Measurements from ENCODE around the gene CCSER1.
"Not testable (repeated sequence)": the region's sequence is repeated elsewhere in the genome, so short reads cannot be mapped to it uniquely, and the experiment has no call there.

Gene CCSER1

DNA sequence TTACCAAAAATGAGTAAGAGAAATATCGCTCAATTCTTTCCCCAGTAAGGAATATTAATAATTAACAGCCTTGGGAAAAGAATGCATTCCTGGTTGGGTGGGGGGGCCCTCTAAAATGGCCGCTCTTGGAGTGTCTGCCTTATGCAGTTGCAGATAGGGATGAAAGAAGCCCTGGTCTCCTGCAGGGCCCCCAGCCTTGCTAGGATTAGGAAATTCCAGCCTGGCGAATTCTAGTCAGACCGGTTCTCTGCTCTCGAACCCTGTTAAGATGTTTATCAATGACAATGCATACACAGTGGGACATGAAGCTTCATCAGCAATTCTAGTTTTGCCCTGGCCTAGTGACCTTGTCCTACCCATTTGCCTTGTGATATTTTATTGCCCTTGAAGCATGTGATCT, 1128.8 kb downstream of the CCSER1 start:
- Histone ChIP-seq H3K9me3 (replicated peaks in 1 of 11) (peaks cover 0 to 8% (median 0%) of the 10 kb centered on the region in 11 experiments; a peak in 2 of 22 replicates), H3K4me2 (no peak overlapping the region), H3K4me1 (no peaks in the 10 kb centered on the region), H3K36me3 (no peaks in the 10 kb centered on the region), H3K27ac (no peak overlapping the region), H3K27me3 (no peaks in the 10 kb centered on the region), H3K9ac (no peak overlapping the region), H3K4me3 (no peak overlapping the region), H4K20me1 (no peaks in the 10 kb centered on the region)
- TF ChIP-seq Cebpa-rat (IDR thresholded peaks at IDR 0.05), result no peak

GRCh38 chr4:91256751-91257150, 1129.6 kb downstream of the CCSER1 start:
- no peaks in the 10 kb centered on the region for H4K20me1 ChIP-seq

DNA sequence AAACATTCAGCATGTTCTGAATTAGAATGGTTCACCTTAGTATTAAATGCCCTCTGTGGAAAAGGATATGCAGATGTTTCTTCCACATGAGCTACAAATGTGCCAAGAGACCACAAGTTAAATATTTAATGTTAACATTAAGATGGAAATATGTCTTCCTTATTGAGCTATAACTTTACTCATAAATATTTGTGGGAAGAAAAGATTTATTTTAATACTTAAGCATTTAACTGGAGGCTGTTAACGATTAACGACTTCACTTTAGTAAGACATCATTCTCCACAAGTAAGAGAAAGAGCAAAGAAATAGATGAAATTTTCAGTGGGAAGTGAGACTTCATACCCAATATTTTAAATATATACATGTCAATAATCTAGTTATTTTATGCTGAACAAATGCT, 1130.5 kb downstream of the CCSER1 start:
- no peaks in the 10 kb centered on the region for H3K27me3 ChIP-seq
- TF ChIP-seq Cebpa-rat (IDR thresholded peaks at IDR 0.05), result no peak

More at GRCh38 chr4:91256751-91257150, 1129.6 kb downstream of the CCSER1 start:
- no peak for TF ChIP-seq Cebpa-rat (IDR thresholded peaks at IDR 0.05)
- Histone ChIP-seq H3K4me1 (no peaks in the 10 kb centered on the region), H3K9me3 (replicated peaks in 1 of 11) (peaks cover 0 to 8% (median 0%) of the 10 kb centered on the region in 11 experiments; a peak in 2 of 22 replicates), H3K9ac (no peak overlapping the region), H3K4me3 (no peak overlapping the region), H3K27me3 (no peaks in the 10 kb centered on the region), H3K36me3 (no peaks in the 10 kb centered on the region), H3K27ac (no peak overlapping the region), H3K4me2 (no peak overlapping the region)

DNA sequence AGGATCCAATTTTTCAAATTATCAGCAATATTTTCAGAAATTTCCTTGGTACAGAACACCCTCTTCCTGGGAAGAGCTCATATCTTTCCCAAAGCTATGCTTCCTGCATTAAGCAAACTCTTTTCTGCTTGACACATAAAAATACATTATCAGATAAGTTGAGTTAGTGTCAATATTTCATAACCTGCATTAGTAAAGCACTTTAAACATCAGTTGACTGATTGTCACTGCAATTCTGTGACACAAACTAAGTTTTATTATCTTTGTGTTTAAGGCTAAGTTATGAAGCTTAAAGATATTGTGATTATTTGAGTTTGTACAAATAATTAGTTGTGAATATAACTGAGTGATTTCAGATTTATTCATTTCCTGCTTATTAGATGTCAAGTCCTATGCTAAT, 1131.1 kb downstream of the CCSER1 start:
- Histone ChIP-seq H3K9me3 (replicated peaks in 1 of 11) (peaks cover 0 to 8% (median 0%) of the 10 kb centered on the region in 11 experiments; a peak in 2 of 22 replicates), H3K4me2 (no peak overlapping the region), H3K4me3 (no peak overlapping the region), H3K27ac (no peak overlapping the region), H4K20me1 (no peaks in the 10 kb centered on the region), H3K27me3 (no peaks in the 10 kb centered on the region), H3K4me1 (no peaks in the 10 kb centered on the region), H3K9ac (no peak overlapping the region), H3K36me3 (no peaks in the 10 kb centered on the region)
- no peak for TF ChIP-seq Cebpa-rat (IDR thresholded peaks at IDR 0.05)

More for the DNA sequence above, 1130.5 kb downstream of the CCSER1 start:
- Histone ChIP-seq H3K4me2 (no peak overlapping the region), H3K9ac (no peak overlapping the region), H3K36me3 (no peaks in the 10 kb centered on the region), H4K20me1 (no peaks in the 10 kb centered on the region), H3K4me3 (no peak overlapping the region), H3K27ac (no peak overlapping the region), H3K9me3 (replicated peaks in 1 of 11) (peaks cover 0 to 8% (median 0%) of the 10 kb centered on the region in 11 experiments; a peak in 2 of 22 replicates), H3K4me1 (no peaks in the 10 kb centered on the region)

GRCh38 chr4:91267543-91267942, 1140.3 kb downstream of the CCSER1 start:
- Histone ChIP-seq H3K4me3 (no peak overlapping the region), H3K4me2 (peak overlapping the region in 2 of 11 experiments; percentile 2 to 6; a peak in 1 of 22 replicates), H3K4me1 (peaks cover 0 to 10% (median 0%) of the 10 kb centered on the region in 10 experiments; a peak in 1 of 20 replicates), H3K27ac (no peak overlapping the region), H3K27me3 (no peaks in the 10 kb centered on the region), H3K36me3 (no peaks in the 10 kb centered on the region), H3K9ac (no peak overlapping the region), H3K9me3 (replicated peaks in 1 of 11) (no peaks in the 10 kb centered on the region), H4K20me1 (no peaks in the 10 kb centered on the region)
- no peak for TF ChIP-seq Cebpa-rat (IDR thresholded peaks at IDR 0.05)

- H3K9ac ChIP-seq; H3K9me3 ChIP-seq (replicated peaks in 1 of 11); H3K27ac ChIP-seq; H3K4me1 ChIP-seq; H3K27me3 ChIP-seq; H4K20me1 ChIP-seq; H3K4me3 ChIP-seq; H3K4me2 ChIP-seq; H3K36me3 ChIP-seq: not testable (repeated sequence)
Observed at GRCh38 chr4:91268481-91268880, 1141.3 kb downstream of the CCSER1 start.

DNA sequence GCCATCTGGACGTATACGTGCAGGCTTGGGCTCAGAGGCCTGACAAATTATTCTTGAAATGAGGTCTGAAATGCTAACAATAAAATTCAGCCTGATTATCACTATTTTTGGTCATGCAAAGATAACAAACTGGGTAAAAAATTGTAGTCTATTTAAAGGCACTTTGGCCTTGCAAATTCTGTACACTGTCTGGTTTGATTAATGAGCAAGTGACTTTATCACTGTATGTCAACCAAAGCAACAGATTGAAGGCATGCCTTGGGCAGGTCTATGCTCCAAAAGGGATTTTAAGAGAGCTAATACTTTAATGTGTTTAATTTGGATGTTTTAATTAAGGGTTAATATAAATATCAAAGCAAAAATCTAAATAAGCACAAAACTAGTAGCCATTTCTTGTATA, 1141.7 kb downstream of the CCSER1 start:
- no peak overlapping the region for H3K27ac ChIP-seq
- no peaks in the 10 kb centered on the region for H4K20me1 ChIP-seq

GRCh38 chr4:91279899-91280298, 1152.7 kb downstream of the CCSER1 start:
- no peaks in the 10 kb centered on the region for H3K9me3 ChIP-seq (replicated peaks in 1 of 11)
- H3K9ac ChIP-seq, result no peak overlapping the region
- no peaks in the 10 kb centered on the region for H3K36me3 ChIP-seq
- H4K20me1 ChIP-seq, result no peaks in the 10 kb centered on the region
- no peak overlapping the region for H3K4me3 ChIP-seq
- H3K27ac ChIP-seq, result no peak overlapping the region
- H3K4me1 ChIP-seq, result no peaks in the 10 kb centered on the region
- no peak for TF ChIP-seq Cebpa-rat (IDR thresholded peaks at IDR 0.05)
- H3K27me3 ChIP-seq, result no peaks in the 10 kb centered on the region
- no peak overlapping the region for H3K4me2 ChIP-seq

More for the DNA sequence above, 1141.7 kb downstream of the CCSER1 start:
- Histone ChIP-seq H3K4me2 (no peak overlapping the region), H3K4me1 (peaks cover 0 to 10% (median 0%) of the 10 kb centered on the region in 10 experiments; a peak in 1 of 20 replicates), H3K36me3 (no peaks in the 10 kb centered on the region), H3K9me3 (replicated peaks in 1 of 11) (peaks cover 0 to 9% (median 0%) of the 10 kb centered on the region in 11 experiments; a peak in 7 of 22 replicates), H3K27me3 (no peaks in the 10 kb centered on the region), H3K9ac (no peak overlapping the region), H3K4me3 (no peak overlapping the region)
- TF ChIP-seq Cebpa-rat (IDR thresholded peaks at IDR 0.05), result no peak

DNA sequence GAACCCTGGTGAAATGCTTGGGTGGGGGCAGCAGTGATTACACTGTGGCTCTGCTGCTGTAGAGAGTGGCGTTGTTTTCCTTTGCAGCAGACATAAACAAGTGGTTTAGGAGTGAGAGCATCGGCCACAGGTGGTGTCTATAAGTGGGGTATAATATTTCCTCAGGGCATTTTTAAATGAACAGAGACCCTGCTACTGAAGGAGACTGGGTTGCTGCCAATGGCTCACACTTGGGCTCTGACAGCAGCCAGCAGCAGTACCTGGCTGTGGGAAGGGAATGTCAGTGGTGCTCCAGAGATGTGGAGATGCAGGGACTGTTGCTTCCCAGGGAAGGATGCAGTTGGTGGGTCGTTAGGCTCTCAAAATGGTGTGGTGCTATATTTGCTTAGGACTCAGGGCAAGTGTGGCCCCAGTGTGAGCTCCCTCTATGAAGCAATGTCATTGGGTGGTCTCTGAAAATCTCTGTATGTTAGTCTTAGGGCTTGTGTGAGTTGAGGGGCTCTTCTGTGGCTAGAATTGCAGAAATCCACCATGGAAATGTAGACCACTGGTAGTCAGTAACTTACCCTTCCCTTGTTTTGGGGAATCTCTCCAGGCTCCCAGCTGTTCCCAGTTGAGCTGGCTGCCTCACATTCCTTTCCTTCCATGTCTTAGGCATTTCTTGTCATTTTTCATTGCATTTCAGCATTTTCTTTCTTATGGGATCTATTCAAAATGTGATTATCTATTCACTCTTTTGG, 1153.5 kb downstream of the CCSER1 start:
- no peak for TF ChIP-seq Cebpa-rat (IDR thresholded peaks at IDR 0.05)
- Histone ChIP-seq H3K4me1 (no peaks in the 10 kb centered on the region), H3K4me2 (no peak overlapping the region), H3K36me3 (no peaks in the 10 kb centered on the region), H3K4me3 (no peak overlapping the region), H3K27me3 (no peaks in the 10 kb centered on the region), H4K20me1 (no peaks in the 10 kb centered on the region), H3K9me3 (replicated peaks in 1 of 11) (no peaks in the 10 kb centered on the region), H3K27ac (no peak overlapping the region), H3K9ac (no peak overlapping the region)

DNA sequence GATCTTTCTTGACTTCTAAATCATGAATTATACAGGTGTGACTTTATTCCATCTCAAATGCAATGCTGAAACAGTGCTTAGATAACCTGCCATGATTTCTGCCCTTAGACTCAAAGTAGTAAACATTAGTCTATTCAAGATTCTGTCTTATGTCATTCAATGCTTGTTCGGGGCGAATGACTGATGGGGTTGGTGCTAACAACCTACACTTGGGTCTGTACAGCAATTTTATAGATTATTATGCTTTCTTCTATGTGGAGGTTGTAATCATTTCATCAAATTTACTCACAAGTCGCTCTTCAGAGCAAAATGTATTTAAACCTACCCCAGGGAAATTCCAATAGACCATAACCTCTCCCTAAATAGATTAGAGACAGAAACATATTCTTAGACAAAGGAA, 1155.0 kb downstream of the CCSER1 start:
- Histone ChIP-seq H3K4me2 (no peak overlapping the region), H3K9me3 (replicated peaks in 1 of 11) (no peaks in the 10 kb centered on the region), H3K9ac (no peak overlapping the region), H3K4me1 (no peaks in the 10 kb centered on the region), H3K4me3 (no peak overlapping the region), H3K27ac (no peak overlapping the region), H3K27me3 (no peaks in the 10 kb centered on the region), H3K36me3 (no peaks in the 10 kb centered on the region), H4K20me1 (no peaks in the 10 kb centered on the region)
- TF ChIP-seq Cebpa-rat (IDR thresholded peaks at IDR 0.05), result no peak

All from BLaER1 treated with 17β-estradiol and CSF1 and Interleukin-3, amounts not matched to agents 10 nM and 100 nM (cell line).